Uterus (tissue), 4 donors: ENCODE data around the gene PTPRG. TPM values are rescaled to one million over a fixed set of nuclear protein-coding genes. Genes with fewer than 3 reads are reported as not detected.

ENCODE experiments used
- DNase-seq, 2 donors: peaks; one replicate each; pipeline ENCODE4 v3.0.0-alpha.2; 2019 to 2020
- H3K27ac ChIP-seq, 2 donors: fragments of 200-600 bp; sonication (generic); 1 replicate in 1 of 2; 2 replicates in 1 of 2; pipeline ENCODE4 v1.5.1; 2016 to 2018
- H3K27me3 ChIP-seq, 2 donors: fragments of 200-600 bp; sonication (generic); one replicate each; pipeline ENCODE4 v1.5.1; 2018 to 2019; ENCODE audit warnings: control low read depth in 1 of 2
- H3K36me3 ChIP-seq, 2 donors: fragments of 200-600 bp; sonication (generic); one replicate each; pipeline ENCODE4 v1.5.1; 2019; ENCODE audit warnings: control low read depth in 1 of 2
- H3K4me1 ChIP-seq, 2 donors: fragments of 200-600 bp; sonication (generic); one replicate each; pipeline ENCODE4 v1.5.1; 2018 to 2019; ENCODE audit warnings: control low read depth in 1 of 2
- H3K4me3 ChIP-seq, 2 donors: fragments of 200-600 bp; sonication (generic); 1 replicate in 1 of 2; 2 replicates in 1 of 2; pipeline ENCODE4 v1.5.1; 2018 to 2019; ENCODE audit warnings: mild to moderate bottlenecking in 1 of 2
- H3K9me3 ChIP-seq, 2 donors: fragments of 200-600 bp; sonication (generic); one replicate each; pipeline ENCODE4 v1.5.1; 2019; ENCODE audit warnings: control low read depth in 1 of 2
- CTCF ChIP-seq, 4 experiments: fragments of 200-600 bp in 2 of 4; fragments of 450-650 bp in 2 of 4; sonication (generic) in 2 of 4; IDR thresholded peaks; one replicate each; pipeline ENCODE4 v1.5.1; 2016 to 2019; ENCODE audit warnings: antibody characterized with exemption in 4 of 4, mild to moderate bottlenecking in 2 of 4, moderate library complexity in 1 of 4
- POLR2A ChIP-seq, 2 donors: fragments of 450-650 bp; IDR thresholded peaks; one replicate each; pipeline ENCODE4 v1.6.1; 2016; ENCODE audit warnings: antibody characterized with exemption in 2 of 2, mild to moderate bottlenecking in 1 of 2, moderate library complexity in 1 of 2
- intact Hi-C: fragments of 100-400 bp; cut with DNase I; formaldehyde crosslinking; loops from one replicate; pipeline ENCODE4 v1.15.1; 2023; ENCODE audit warnings: low total_unique reads
- total RNA-seq, 4 donors: library from RNA; depleted of rRNA in 3 of 4; stranded (reverse); fragments of >200 nt in 3 of 4; gene quantifications; one replicate each; pipeline versions ENCODE4 v1.1.0 to v1.2.4, GENCODE V29; 2014 to 2023
- donor health status: DM: yes; HTN: yes; CAD: no.

PTPRG gene
- total RNA-seq, 4 donors from 2014 or later, result 43.5 to 136 (median 62.6) TPM

GRCh38 chr3:61646360-61646759, 85.0 kb downstream of the PTPRG start:
- TF ChIP-seq CTCF (IDR thresholded peaks at IDR 0.05) (no peak), POLR2A (IDR thresholded peaks at IDR 0.05) (no peak)
- Histone ChIP-seq H3K36me3 (no peaks in the 10 kb centered on the region), H3K27me3 (no peaks in the 10 kb centered on the region), H3K27ac (no peak overlapping the region), H3K9me3 (no peaks in the 10 kb centered on the region), H3K4me3 (no peak overlapping the region), H3K4me1 (no peaks in the 10 kb centered on the region)
- DNase-seq, result no peak
- intact Hi-C loops, result no loop called here

GRCh38 chr3:61646851-61647525, 85.6 kb downstream of the PTPRG start:
- Histone ChIP-seq H3K4me1 (no peaks in the 10 kb centered on the region), H3K4me3 (no peak overlapping the region), H3K27me3 (no peaks in the 10 kb centered on the region), H3K27ac (no peak overlapping the region), H3K9me3 (no peaks in the 10 kb centered on the region), H3K36me3 (no peaks in the 10 kb centered on the region)
- DNase-seq, result no peak
- intact Hi-C loops, result no loop called here
- no peak for TF ChIP-seq POLR2A (IDR thresholded peaks at IDR 0.05)
- TF ChIP-seq CTCF (IDR thresholded peaks at IDR 0.05), result no peak

GRCh38 chr3:61648481-61648880, 87.1 kb downstream of the PTPRG start:
- intact Hi-C loops, result no loop called here
- H3K27me3 ChIP-seq, result no peaks in the 10 kb centered on the region
- DNase-seq, result no peak
- H3K4me3 ChIP-seq, result no peak overlapping the region
- H3K4me1 ChIP-seq, result no peaks in the 10 kb centered on the region
- no peaks in the 10 kb centered on the region for H3K9me3 ChIP-seq
- TF ChIP-seq CTCF (IDR thresholded peaks at IDR 0.05), result no peak
- H3K27ac ChIP-seq, result no peak overlapping the region
- H3K36me3 ChIP-seq, result no peaks in the 10 kb centered on the region

GRCh38 chr3:61649381-61650170, 88.2 kb downstream of the PTPRG start:
- H3K9me3 ChIP-seq, result no peaks in the 10 kb centered on the region
- peak overlapping the region; percentile 31 to 39 for H3K27ac ChIP-seq
- H3K4me1 ChIP-seq, result no peaks in the 10 kb centered on the region
- H3K36me3 ChIP-seq, result no peaks in the 10 kb centered on the region
- DNase-seq, result no peak
- intact Hi-C loops, result no loop called here
- no peak for TF ChIP-seq POLR2A (IDR thresholded peaks at IDR 0.05)
- TF ChIP-seq CTCF (IDR thresholded peaks at IDR 0.05), result no peak
- no peak overlapping the region for H3K4me3 ChIP-seq
- no peaks in the 10 kb centered on the region for H3K27me3 ChIP-seq

- H3K27ac ChIP-seq, result peak overlapping the region; percentile 31 to 39
- DNase-seq, result peak; percentile 74 to 83
- H3K9me3 ChIP-seq, result no peaks in the 10 kb centered on the region
- H3K4me1 ChIP-seq, result no peaks in the 10 kb centered on the region
- TF ChIP-seq CTCF (IDR thresholded peaks at IDR 0.05) (no peak), POLR2A (IDR thresholded peaks at IDR 0.05) (no peak)
- no peak overlapping the region for H3K4me3 ChIP-seq
- intact Hi-C loops, result no loop called here
- H3K36me3 ChIP-seq, result no peaks in the 10 kb centered on the region
- H3K27me3 ChIP-seq, result no peaks in the 10 kb centered on the region
Observed at GRCh38 chr3:61650276-61650675, 88.9 kb downstream of the PTPRG start.
